SK-N-SH (cell line): ENCODE data around the gene PDZRN4.

ENCODE experiments used
- CHD2 ChIP-seq: fragments of 150-350 bp; IDR thresholded peaks from 2 replicates; pipeline ENCODE4 v1.6.1; 2018; ENCODE audit warnings: low read length; ENCODE audit not compliant: partially characterized antibody
- CTCF ChIP-seq: fragments of 200-600 bp; sonication (generic); IDR thresholded peaks from 2 replicates; pipeline ENCODE4 v1.6.1; 2017; ENCODE audit warnings: antibody characterized with exemption, mild to moderate bottlenecking, moderate library complexity
- EP300 ChIP-seq, 2 experiments: IDR thresholded peaks; 2 replicates each; pipeline versions ENCODE4 v1.4.0 to v1.6.1; 2012; ENCODE audit warnings: borderline replicate concordance in 1 of 2, low read depth in 1 of 2, low read length in 1 of 2
- JUND ChIP-seq: IDR thresholded peaks from 2 replicates; pipeline ENCODE4 v1.4.0; 2012
- NRF1 ChIP-seq: IDR thresholded peaks from 2 replicates; pipeline ENCODE4 v1.6.1; 2012; ENCODE audit warnings: low read depth, mild to moderate bottlenecking, low read length
- POLR2AphosphoS5 ChIP-seq: IDR thresholded peaks from 2 replicates; pipeline ENCODE4 v1.6.1; 2012; ENCODE audit warnings: low read depth, low read length
- RAD21 ChIP-seq: IDR thresholded peaks from 2 replicates; pipeline ENCODE4 v1.6.1; 2012; ENCODE audit warnings: mild to moderate bottlenecking, low read length
- RXRA ChIP-seq: IDR thresholded peaks from 2 replicates; pipeline ENCODE4 v1.4.0; 2012; ENCODE audit warnings: low read depth, mild to moderate bottlenecking, borderline replicate concordance
- TCF12 ChIP-seq: IDR thresholded peaks from 2 replicates; pipeline ENCODE4 v1.4.0; 2012
- TEAD4 ChIP-seq: IDR thresholded peaks from 2 replicates; pipeline ENCODE4 v1.4.0; 2012; ENCODE audit warnings: mild to moderate bottlenecking, borderline replicate concordance; ENCODE audit not compliant: insufficient read depth
- USF1 ChIP-seq: IDR thresholded peaks from 2 replicates; pipeline ENCODE4 v1.4.0; 2012; ENCODE audit warnings: low read depth, borderline replicate concordance
- ZBTB33 ChIP-seq: IDR thresholded peaks from 2 replicates; pipeline ENCODE4 v1.4.0; 2012; ENCODE audit warnings: low read depth, borderline replicate concordance
- TF ChIP-seq, protein P1 (sequence below): IDR thresholded peaks from 2 replicates; pipeline ENCODE4; 2012

GRCh38 chr12:41486718-41487117 is 298.6 kb downstream of the PDZRN4 start:
- TF ChIP-seq JUND (no peak), CTCF (no peak), TCF12 (no peak), NRF1 (no peak), CHD2 (no peak), EP300 (IDR thresholded peaks at IDR 0.05; ENCODE audit: borderline replicate concordance in 1 of 2, low read depth in 1 of 2, low read length in 1 of 2) (0 out of 4 replicates have a peak, but pooled peaks of 1 of the 2 experiments have one; percentile 10), POLR2AphosphoS5 (no peak), TEAD4 (no peak), ZBTB33 (no peak), RAD21 (no peak), RXRA (no peak), USF1 (no peak)
- TF ChIP-seq, protein P1, sequence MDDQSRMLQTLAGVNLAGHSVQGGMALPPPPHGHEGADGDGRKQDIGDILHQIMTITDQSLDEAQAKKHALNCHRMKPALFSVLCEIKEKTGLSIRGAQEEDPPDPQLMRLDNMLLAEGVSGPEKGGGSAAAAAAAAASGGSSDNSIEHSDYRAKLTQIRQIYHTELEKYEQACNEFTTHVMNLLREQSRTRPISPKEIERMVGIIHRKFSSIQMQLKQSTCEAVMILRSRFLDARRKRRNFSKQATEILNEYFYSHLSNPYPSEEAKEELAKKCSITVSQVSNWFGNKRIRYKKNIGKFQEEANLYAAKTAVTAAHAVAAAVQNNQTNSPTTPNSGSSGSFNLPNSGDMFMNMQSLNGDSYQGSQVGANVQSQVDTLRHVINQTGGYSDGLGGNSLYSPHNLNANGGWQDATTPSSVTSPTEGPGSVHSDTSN, result 0 out of 2 replicates have a peak, but pooled peaks have one; percentile 3
